Large intestine (tissue), 3 donors: ENCODE measurements around the gene ARHGAP32. TPM values are rescaled to one million over a fixed set of nuclear protein-coding genes. Genes with fewer than 3 reads are reported as not detected.

Source experiments
- DNase-seq, 2 donors: peaks; one replicate each; pipeline versions ENCODE4 v3.0.0 to v3.0.0-alpha.2; 2013
- H3K27ac ChIP-seq: one replicate; pipeline ENCODE4 v1.5.1; 2013; ENCODE audit warnings: low read length
- H3K27me3 ChIP-seq: 2 replicates; pipeline ENCODE4 v1.6.1; 2013; ENCODE audit warnings: low read length; ENCODE audit not compliant: control insufficient read depth, insufficient read depth
- H3K36me3 ChIP-seq: 2 replicates; pipeline ENCODE4 v1.6.1; 2013; ENCODE audit warnings: low read length; ENCODE audit not compliant: control insufficient read depth, insufficient read depth
- H3K4me1 ChIP-seq: one replicate; pipeline ENCODE4 v1.6.1; 2013; ENCODE audit warnings: low read length; ENCODE audit not compliant: control insufficient read depth, insufficient read depth
- H3K4me3 ChIP-seq: one replicate; pipeline ENCODE4 v1.5.1; 2013; ENCODE audit warnings: low read length
- H3K9me3 ChIP-seq: one replicate; pipeline ENCODE4 v1.6.1; 2013; ENCODE audit warnings: mild to moderate bottlenecking, low read depth, low read length, moderate library complexity; ENCODE audit not compliant: control insufficient read depth
- WGBS: methylation state at CpG from one replicate; pipeline ENCODE4 v1.1.5; 2013; ENCODE audit warnings: low lambda C conversion rate; ENCODE audit not compliant: insufficient coverage; 5-methylcytosine and 5-hydroxymethylcytosine counted together
- polyA plus RNA-seq: library from polyadenylated mRNA; unstranded; fragments of 120-200 nt; gene quantifications from one replicate; pipeline ENCODE4 v1.2.1, GENCODE V29; 2013

The ARHGAP32 gene
- polyA plus RNA-seq, 1 donor, result 15.6 TPM

- Histone ChIP-seq H3K27ac (no peak overlapping the region), H3K27me3 (no peaks in the 10 kb centered on the region), H3K9me3 (peaks cover 16% of the 10 kb centered on the region), H3K4me3 (no peak overlapping the region), H3K36me3 (no peaks in the 10 kb centered on the region), H3K4me1 (no peaks in the 10 kb centered on the region)
- no CpG with 5 or more reads among the region's 2 CpGs for WGBS
- no peak for DNase-seq
Measured at GRCh38 chr11:129223701-129224149, 31.6 kb upstream of the ARHGAP32 start.

- no peak for DNase-seq
- no peak overlapping the region for H3K4me3 ChIP-seq
- H3K4me1 ChIP-seq, result no peaks in the 10 kb centered on the region
- WGBS, result no CpG with 5 or more reads among the region's 1 CpG
- H3K9me3 ChIP-seq, result peaks cover 16% of the 10 kb centered on the region
- H3K27ac ChIP-seq, result no peak overlapping the region
- no peaks in the 10 kb centered on the region for H3K36me3 ChIP-seq
- H3K27me3 ChIP-seq, result no peaks in the 10 kb centered on the region
Measured at GRCh38 chr11:129223260-129223659, 31.1 kb upstream of the ARHGAP32 start.

- no peaks in the 10 kb centered on the region for H3K27me3 ChIP-seq
- H3K27ac ChIP-seq, result no peak overlapping the region
- peak in 1 of 2 donors; percentile 10 for DNase-seq
- no peaks in the 10 kb centered on the region for H3K4me1 ChIP-seq
- H3K4me3 ChIP-seq, result no peak overlapping the region
- 69% methylated on average over 3 of the region's 3 CpGs for WGBS
- H3K36me3 ChIP-seq, result no peaks in the 10 kb centered on the region
- peaks cover 11% of the 10 kb centered on the region for H3K9me3 ChIP-seq
Measured at GRCh38 chr11:129222158-129222557, 30.0 kb upstream of the ARHGAP32 start.

- no peaks in the 10 kb centered on the region for H3K4me1 ChIP-seq
- WGBS, result 71% methylated on average over 5 of the region's 8 CpGs
Measured at GRCh38 chr11:129215506-129216245, 23.6 kb upstream of the ARHGAP32 start.

GRCh38 chr11:129214710-129215295, 22.7 kb upstream of the ARHGAP32 start:
- no peak overlapping the region for H3K27ac ChIP-seq
- H3K4me3 ChIP-seq, result no peak overlapping the region
- WGBS, result 100% methylated on average over 1 of the region's 6 CpGs
- no peaks in the 10 kb centered on the region for H3K36me3 ChIP-seq
- H3K9me3 ChIP-seq, result no peaks in the 10 kb centered on the region
- H3K27me3 ChIP-seq, result no peaks in the 10 kb centered on the region
- DNase-seq, result no peak
- H3K4me1 ChIP-seq, result no peaks in the 10 kb centered on the region

More at GRCh38 chr11:129215506-129216245, 23.6 kb upstream of the ARHGAP32 start:
- no peak for DNase-seq
- Histone ChIP-seq H3K9me3 (no peaks in the 10 kb centered on the region), H3K4me3 (no peak overlapping the region), H3K36me3 (no peaks in the 10 kb centered on the region), H3K27ac (no peak overlapping the region), H3K27me3 (no peaks in the 10 kb centered on the region)

- Histone ChIP-seq H3K27ac (no peak overlapping the region), H3K36me3 (no peaks in the 10 kb centered on the region), H3K9me3 (no peaks in the 10 kb centered on the region), H3K27me3 (no peaks in the 10 kb centered on the region), H3K4me1 (no peaks in the 10 kb centered on the region), H3K4me3 (no peak overlapping the region)
- no peak for DNase-seq
- WGBS, result no CpG with 5 or more reads among the region's 3 CpGs
Measured at GRCh38 chr11:129213261-129213660, 21.1 kb upstream of the ARHGAP32 start.

- H3K9me3 ChIP-seq, result no peaks in the 10 kb centered on the region
- no peak overlapping the region for H3K4me3 ChIP-seq
- WGBS, result no CpG with 5 or more reads among the region's 2 CpGs
- H3K27ac ChIP-seq, result no peak overlapping the region
- DNase-seq, result no peak
- no peaks in the 10 kb centered on the region for H3K36me3 ChIP-seq
- no peaks in the 10 kb centered on the region for H3K27me3 ChIP-seq
- no peaks in the 10 kb centered on the region for H3K4me1 ChIP-seq
Measured at GRCh38 chr11:129211397-129211796, 19.3 kb upstream of the ARHGAP32 start.

GRCh38 chr11:129210831-129211181, 18.7 kb upstream of the ARHGAP32 start:
- 29% methylated on average over 1 of the region's 5 CpGs for WGBS
- no peak overlapping the region for H3K4me3 ChIP-seq
- no peaks in the 10 kb centered on the region for H3K4me1 ChIP-seq
- no peaks in the 10 kb centered on the region for H3K36me3 ChIP-seq
- no peaks in the 10 kb centered on the region for H3K27me3 ChIP-seq
- H3K27ac ChIP-seq, result no peak overlapping the region
- DNase-seq, result no peak
- H3K9me3 ChIP-seq, result no peaks in the 10 kb centered on the region

GRCh38 chr11:129209891-129210830, 18.0 kb upstream of the ARHGAP32 start:
- Histone ChIP-seq H3K27ac (no peak overlapping the region), H3K4me1 (no peaks in the 10 kb centered on the region), H3K27me3 (no peaks in the 10 kb centered on the region), H3K9me3 (no peaks in the 10 kb centered on the region), H3K4me3 (no peak overlapping the region), H3K36me3 (no peaks in the 10 kb centered on the region)
- WGBS, result no CpG with 5 or more reads among the region's 7 CpGs
- no peak for DNase-seq

- Histone ChIP-seq H3K36me3 (no peaks in the 10 kb centered on the region), H3K9me3 (no peaks in the 10 kb centered on the region), H3K4me3 (no peak overlapping the region), H3K27me3 (no peaks in the 10 kb centered on the region), H3K4me1 (no peaks in the 10 kb centered on the region), H3K27ac (no peak overlapping the region)
- WGBS, result 80% methylated on average over 1 of the region's 1 CpG
- DNase-seq, result no peak
Measured at GRCh38 chr11:129208863-129209262, 16.7 kb upstream of the ARHGAP32 start.
